NCI-H510A (cell line): ENCODE measurements around the gene DOCK6.

Source experiments
- DNase-seq: peaks from one replicate; lab custom pipeline; 2025; lab: John Stamatoyannopoulos, UW

DOCK6 gene

GRCh38 chr19:11261971-11262839 is at the start of gene DOCK6:
Gene DOCK6, minus strand, starts transcription at chr19:11262524. Its CDS starts 84 bp downstream, at chr19:11262440.
- no peak for DNase-seq

- DNase-seq, result no peak
These were observed 44.0 kb upstream of the DOCK6 start for GRCh38 chr19:11306337-11306736.

- DNase-seq, result no peak
These were observed 42.6 kb upstream of the DOCK6 start for GRCh38 chr19:11304936-11305335.

GRCh38 chr19:11300811-11301120 is 38.4 kb upstream of the DOCK6 start:
- DNase-seq, result no peak

GRCh38 chr19:11299946-11300810 is 37.9 kb upstream of the DOCK6 start:
- no peak for DNase-seq

- DNase-seq, result no peak
These were observed 33.9 kb upstream of the DOCK6 start for GRCh38 chr19:11296264-11296663.

- no peak for DNase-seq
These were observed 33.4 kb upstream of the DOCK6 start, which contains the start of gene TSPAN16 for GRCh38 chr19:11295665-11296245. Gene TSPAN16, plus strand, starts transcription at chr19:11296160. Its CDS starts 138 bp downstream, at chr19:11296298.

- DNase-seq, result no peak
These were observed 32.9 kb upstream of the DOCK6 start for GRCh38 chr19:11295180-11295579.

GRCh38 chr19:11293433-11294389 is 31.4 kb upstream of the DOCK6 start:
- DNase-seq, result peak; percentile 66

- DNase-seq, result no peak
These were observed 29.7 kb upstream of the DOCK6 start for GRCh38 chr19:11291991-11292390.

GRCh38 chr19:11291415-11291814 is 29.1 kb upstream of the DOCK6 start:
- no peak for DNase-seq

GRCh38 chr19:11290256-11290655 is 27.9 kb upstream of the DOCK6 start:
- DNase-seq, result no peak

GRCh38 chr19:11288349-11288748 is 26.0 kb upstream of the DOCK6 start:
- DNase-seq, result no peak

- no peak for DNase-seq
These were observed 24.1 kb upstream of the DOCK6 start for GRCh38 chr19:11286312-11286974.

- DNase-seq, result no peak
These were observed 22.2 kb upstream of the DOCK6 start for GRCh38 chr19:11284515-11284914.

- DNase-seq, result no peak
These were observed 19.2 kb upstream of the DOCK6 start for GRCh38 chr19:11281356-11282049.

- DNase-seq, result no peak
These were observed 17.3 kb upstream of the DOCK6 start for GRCh38 chr19:11279505-11280236.

- DNase-seq, result no peak
These were observed 16.3 kb upstream of the DOCK6 start for GRCh38 chr19:11278670-11279069.

- no peak for DNase-seq
These were observed 12.3 kb upstream of the DOCK6 start for GRCh38 chr19:11274533-11275086.
